GM20000 (cell line): Measurements from ENCODE around the gene PALM.

Source experiments
- DNase-seq: peaks from one replicate; pipeline ENCODE4 v3.0.0; 2012; ENCODE audit warnings: low spot score
- TF ChIP-seq, protein P1 (sequence below): IDR thresholded peaks from 2 replicates; pipeline ENCODE4 v1.5.1; 2012; ENCODE audit warnings: mild to moderate bottlenecking, control low read depth; ENCODE audit errors: extremely low read depth, missing control alignments

The PALM gene

DNA sequence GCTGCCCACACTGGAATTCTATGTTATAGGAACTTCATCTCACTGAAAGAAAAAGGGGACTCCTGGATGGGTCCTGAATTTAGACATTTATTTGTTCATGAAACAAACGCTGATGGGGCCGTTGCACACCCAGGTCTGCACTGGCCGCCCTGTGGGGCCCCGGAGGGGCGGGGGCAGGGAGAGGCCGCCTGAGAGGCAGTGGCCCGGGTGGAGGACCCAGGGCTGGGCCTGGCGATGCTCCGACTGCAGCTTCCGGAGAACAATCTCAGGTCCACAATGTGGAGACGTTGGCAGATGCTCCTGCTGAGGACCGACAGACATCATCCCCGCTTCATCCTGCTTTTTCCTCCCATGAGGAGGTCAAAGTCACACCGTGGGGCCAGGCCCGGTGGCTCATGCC, 72.2 kb downstream of the PALM start:
- no peak for DNase-seq
- TF ChIP-seq, protein P1, sequence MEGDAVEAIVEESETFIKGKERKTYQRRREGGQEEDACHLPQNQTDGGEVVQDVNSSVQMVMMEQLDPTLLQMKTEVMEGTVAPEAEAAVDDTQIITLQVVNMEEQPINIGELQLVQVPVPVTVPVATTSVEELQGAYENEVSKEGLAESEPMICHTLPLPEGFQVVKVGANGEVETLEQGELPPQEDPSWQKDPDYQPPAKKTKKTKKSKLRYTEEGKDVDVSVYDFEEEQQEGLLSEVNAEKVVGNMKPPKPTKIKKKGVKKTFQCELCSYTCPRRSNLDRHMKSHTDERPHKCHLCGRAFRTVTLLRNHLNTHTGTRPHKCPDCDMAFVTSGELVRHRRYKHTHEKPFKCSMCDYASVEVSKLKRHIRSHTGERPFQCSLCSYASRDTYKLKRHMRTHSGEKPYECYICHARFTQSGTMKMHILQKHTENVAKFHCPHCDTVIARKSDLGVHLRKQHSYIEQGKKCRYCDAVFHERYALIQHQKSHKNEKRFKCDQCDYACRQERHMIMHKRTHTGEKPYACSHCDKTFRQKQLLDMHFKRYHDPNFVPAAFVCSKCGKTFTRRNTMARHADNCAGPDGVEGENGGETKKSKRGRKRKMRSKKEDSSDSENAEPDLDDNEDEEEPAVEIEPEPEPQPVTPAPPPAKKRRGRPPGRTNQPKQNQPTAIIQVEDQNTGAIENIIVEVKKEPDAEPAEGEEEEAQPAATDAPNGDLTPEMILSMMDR: no peak

DNA sequence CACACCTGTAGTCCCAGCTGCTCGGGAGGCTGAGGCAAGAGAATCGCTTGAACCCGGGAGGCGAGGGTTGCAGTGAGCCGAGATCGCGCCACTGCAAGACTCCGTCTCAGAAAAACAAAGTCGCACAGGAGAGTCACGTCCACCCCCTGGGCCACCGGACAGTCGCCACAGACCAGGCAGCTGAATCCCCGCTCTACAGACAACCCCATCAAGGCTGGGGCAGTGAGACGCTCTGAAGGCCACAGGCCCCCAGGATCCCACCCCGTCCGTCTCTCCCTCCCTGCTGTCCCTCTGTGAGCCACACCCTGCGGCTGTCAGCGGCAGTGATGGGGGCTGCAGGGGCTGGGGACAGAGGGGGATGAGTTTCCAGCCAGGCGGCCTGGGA, 73.1 kb downstream of the PALM start:
- DNase-seq: no peak
- TF ChIP-seq, protein P1: no peak

DNA sequence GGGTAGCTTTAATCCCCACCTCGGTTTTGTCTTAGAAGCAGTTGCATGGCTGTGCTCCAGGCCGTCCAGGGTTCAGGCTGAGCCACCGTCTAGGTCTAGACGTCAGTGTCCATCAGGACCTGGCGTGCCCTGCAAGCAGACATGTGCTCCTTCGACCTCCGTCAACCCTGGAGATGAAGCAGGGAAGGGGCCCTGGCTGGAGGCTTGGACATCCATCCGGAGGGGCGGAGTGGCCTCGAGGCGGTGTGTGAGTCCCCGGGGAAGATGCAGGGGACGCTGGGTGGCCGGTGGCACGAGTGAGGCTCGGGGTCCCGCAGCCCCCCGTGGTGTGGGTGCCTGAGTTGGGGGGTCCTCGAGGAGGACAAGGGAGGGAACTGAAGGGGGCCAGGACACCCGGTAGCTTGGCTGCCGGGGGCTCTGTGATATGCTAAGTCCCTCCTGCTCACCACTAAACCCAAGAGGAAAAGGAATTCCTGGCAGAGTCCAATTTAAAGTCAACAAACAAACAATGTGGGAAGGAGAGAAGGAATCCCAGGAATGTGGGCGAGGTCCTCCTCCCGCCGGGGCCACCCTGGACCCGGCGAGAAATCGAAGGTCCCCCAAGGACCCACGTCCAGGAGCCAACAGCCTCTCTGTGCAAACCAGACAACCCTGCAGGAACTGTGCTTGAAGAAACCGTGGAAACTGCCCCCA, 73.6 kb downstream of the PALM start:
- TF ChIP-seq, protein P1: no peak
- no peak for DNase-seq

DNA sequence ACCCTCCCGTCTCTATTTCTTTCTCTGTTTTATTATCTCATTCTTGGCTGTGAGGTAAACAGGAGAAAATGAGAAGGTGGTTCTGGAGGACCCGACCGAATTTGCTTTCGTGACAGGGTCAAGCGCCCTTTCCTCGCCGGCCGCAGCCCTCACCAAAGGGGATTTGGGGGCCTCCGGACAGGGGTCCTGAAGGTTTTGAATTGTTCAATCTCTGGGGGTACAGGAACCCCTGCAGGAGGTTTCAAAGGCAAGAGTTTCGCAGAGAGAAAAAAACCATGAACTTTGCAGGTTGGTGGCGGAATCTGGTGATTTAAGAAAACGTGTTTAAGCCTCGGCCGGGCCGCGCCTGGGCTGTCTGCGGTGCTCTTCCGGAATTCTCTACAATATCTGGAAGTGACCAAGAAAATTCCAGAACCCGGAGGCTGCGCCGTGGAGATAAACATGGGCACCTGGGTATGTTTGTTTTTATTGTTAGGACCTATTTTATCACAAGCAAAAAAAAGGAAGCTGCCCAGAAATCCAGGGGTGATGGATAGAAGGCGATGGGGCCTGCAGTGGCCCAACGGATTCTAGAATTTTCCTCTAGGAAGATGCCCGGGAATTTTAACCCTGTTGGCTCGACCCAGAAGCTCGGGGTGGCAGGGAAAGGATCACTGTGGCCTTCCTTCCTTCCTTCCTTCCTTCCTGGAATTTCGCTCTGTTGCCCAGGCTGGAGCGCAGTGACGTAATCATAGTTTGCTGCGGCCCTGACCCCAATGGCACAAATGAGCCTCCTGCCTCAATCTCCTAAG, 74.3 kb downstream of the PALM start:
- TF ChIP-seq, protein P1: no peak
- no peak for DNase-seq

DNA sequence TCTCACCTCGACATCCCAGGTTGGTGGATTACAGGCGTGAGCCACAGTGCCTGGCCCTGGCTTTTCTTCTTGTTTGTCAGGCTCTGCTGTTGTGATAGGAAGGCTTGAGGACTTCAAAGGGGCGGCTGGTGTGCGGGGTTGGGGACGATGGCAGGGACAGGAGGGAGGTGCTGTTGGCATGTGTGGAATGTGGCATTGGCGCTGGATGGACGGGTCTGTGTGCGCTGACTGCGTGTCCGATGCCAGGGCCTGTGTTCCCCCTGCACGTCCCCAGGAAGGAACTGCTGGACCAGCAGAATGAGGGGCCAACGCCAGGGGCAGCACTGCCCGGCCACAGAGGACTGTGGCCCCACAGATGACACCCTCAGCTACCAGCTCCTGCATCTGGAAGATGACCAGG, 75.8 kb downstream of the PALM start:
- TF ChIP-seq, protein P1: no peak
- DNase-seq: no peak

DNA sequence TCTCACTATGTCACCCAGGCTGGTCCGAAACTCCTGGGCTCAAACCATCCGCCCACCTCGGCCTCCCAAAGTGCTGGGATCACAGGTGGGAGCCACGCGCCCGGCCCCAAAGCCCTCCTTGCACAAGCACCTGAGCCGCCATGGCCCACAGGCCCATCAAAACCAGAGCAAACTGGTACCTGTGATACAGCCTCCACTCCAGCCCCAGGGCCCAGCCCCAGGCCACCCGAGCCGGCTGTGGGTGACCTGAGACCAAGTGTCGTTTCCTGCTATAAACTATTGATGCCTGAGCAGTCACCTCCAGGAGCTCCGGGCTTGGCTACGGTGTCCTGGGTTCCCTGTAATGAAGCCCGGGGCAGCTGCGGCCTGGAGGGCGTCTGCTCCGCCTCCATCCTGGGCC, 78.8 kb downstream of the PALM start:
- no peak for DNase-seq
- TF ChIP-seq, protein P1: no peak

DNA sequence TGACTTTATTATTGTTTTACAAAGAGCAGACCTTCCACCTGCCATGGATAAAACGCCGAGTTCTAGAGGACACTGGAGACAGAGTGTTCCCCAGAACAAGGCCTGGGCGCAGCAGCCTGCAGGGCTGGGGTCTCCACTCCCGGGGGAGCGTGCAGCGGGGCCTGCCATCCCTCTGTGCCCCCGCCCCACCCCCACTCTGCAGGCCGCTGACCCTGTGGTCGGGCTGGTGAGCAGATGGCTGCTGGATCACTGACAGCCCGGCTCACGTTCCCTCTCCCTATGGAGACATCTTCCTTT, 79.9 kb downstream of the PALM start:
- TF ChIP-seq, protein P1: no peak
- no peak for DNase-seq
